AG09319 (cell line): ENCODE results near the gene CBL.

Experiments
- DNase-seq: peaks from one replicate; pipeline ENCODE4 v3.0.0-alpha.2; 2010; ENCODE audit warnings: low read depth; ENCODE audit errors: extremely low read depth
- TF ChIP-seq, protein P1 (sequence below): IDR thresholded peaks from 2 replicates; pipeline ENCODE4 v1.5.1; 2011; ENCODE audit warnings: low read depth, mild to moderate bottlenecking, inconsistent platforms, low read length, moderate library complexity

CBL gene

DNA sequence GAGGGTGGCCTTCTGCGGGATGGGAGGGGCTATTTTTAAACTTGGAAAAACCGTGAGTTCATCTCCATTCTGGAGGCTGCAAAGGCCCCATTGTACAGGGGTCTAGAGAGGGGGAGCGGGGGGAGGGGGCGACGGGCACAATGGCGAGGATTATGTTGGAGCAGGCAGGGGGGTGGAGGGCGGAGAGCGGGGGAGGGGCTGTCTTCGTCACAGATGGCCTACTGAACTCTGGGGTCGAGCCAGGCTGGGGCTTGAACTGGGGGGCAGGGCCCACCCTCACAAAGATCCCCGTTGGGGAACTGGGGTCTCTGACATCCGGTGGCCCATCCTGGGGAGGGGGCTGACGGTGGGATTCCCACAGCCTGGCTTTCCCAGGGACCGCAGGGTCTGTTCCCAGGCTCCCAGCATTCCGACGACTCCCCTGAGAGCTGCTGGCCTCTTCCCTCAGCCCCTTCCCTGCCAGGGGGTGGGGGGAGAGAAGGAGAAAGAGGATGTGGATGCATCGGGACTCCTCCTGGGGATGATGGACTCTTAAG is 114.2 kb downstream of the CBL start:
- TF ChIP-seq, protein P1, sequence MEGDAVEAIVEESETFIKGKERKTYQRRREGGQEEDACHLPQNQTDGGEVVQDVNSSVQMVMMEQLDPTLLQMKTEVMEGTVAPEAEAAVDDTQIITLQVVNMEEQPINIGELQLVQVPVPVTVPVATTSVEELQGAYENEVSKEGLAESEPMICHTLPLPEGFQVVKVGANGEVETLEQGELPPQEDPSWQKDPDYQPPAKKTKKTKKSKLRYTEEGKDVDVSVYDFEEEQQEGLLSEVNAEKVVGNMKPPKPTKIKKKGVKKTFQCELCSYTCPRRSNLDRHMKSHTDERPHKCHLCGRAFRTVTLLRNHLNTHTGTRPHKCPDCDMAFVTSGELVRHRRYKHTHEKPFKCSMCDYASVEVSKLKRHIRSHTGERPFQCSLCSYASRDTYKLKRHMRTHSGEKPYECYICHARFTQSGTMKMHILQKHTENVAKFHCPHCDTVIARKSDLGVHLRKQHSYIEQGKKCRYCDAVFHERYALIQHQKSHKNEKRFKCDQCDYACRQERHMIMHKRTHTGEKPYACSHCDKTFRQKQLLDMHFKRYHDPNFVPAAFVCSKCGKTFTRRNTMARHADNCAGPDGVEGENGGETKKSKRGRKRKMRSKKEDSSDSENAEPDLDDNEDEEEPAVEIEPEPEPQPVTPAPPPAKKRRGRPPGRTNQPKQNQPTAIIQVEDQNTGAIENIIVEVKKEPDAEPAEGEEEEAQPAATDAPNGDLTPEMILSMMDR = no peak
- no peak for DNase-seq

DNA sequence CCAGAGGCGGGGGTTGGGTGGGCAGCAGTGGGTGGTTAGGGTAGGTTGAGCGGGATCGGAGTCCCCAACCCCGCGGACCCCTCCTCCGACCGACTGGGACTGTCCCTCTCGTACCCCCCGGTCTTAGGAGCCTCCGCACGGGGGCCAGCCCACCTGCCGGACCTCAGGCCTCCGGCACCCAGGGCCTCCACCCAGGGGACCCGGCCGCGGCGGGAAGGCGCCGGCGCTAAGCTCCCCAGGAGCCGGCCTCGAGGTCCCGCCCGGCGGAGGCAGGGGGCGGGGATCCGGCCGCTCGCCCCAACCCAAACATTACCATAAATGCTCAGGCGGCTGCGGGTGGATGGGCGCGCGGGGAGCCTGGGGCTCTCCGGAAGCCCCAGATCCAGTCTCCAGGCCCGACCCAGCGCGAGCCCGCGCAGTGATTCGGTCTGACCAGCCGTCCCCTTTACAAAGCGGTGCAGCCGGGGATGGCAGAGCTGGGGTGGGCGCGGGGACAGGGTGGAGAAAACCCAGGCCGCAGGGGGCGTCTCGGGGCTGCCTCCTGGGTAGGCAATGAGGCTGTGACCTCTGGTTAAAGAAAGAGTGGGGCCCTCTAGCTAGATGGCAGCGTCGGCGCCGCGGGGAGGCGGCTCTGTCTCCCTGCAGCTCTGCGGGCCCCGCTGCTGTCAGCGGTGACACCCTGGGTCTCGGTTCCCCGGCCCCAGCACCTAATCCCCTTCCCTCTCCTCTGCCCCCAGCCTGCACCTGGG is 114.8 kb downstream of the CBL start:
- TF ChIP-seq, protein P1 = no peak; the same call in 1 of the 2 replicates
- DNase-seq = no peak

DNA sequence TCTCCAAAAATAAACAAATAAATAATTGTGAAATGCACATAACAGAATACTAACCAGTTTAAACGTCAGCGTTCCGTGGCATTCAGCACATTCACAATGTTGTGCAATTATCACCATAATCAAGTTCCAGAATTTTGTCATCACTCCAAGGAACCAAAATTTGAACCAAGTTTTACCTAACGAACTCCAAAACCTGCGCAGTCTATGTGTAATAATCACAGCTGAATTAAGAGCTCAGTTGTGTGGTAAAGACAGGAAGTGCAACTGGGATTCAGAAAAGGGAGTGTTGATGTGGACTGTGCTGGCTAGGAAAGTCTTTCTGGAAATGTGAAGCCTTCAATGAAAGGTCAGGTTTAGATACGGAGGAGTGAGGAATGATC is 116.2 kb downstream of the CBL start:
- DNase-seq = no peak
- TF ChIP-seq, protein P1 = no peak

DNA sequence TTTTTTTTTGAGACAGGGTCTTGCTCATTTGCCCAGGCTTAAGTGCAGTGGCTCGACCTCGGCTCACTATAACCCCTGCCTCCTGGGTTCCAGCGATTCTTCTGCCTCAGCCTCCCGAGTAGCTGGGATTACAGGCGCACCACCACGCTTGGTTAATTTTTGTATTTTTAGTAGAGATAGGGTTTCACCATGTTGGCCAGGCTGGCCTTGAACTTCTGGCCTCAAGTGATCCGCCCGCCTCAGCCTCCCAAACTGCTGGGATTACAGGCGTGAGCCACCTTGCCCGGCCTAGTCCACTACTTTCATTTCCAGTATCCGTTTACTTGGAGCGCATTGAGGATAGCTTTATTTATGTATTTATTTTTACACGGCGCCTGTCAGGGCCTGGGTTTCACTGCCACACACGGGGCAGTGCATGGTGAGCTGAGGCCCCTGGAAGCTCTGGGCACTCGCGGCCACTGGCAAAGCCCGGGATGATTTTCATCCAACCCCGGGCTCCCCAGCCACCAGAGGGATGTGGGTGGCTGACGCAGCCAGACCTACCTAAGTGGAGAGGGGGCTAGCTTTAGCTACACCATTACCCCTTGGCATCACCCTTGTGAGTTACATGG is 116.9 kb downstream of the CBL start:
- no peak for DNase-seq

DNA sequence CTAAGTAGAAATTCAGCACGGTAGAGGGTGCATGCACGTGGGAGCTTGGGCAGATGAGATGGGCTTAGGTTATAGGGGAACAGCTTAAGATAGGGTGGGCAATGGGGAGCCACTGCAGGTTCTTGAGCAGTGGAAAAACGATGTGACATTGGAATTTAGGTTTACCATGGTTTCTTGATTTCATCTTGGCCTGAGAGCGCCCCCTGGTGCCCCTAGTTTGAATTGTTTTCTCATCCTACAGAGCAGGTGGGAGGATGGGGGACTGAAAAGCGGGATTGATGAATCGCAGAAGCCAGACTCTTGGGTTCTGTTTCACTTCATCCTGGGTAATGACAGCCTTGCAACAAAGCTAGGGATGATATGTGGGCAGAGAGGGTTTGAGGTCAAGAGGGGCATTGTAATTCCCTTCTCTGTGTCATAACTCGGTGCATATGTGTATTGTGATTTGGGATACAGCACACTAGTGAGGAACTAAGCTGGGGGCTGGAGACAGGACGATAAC is 117.4 kb downstream of the CBL start:
- DNase-seq = no peak

More for the DNA sequence above, 116.9 kb downstream of the CBL start:
- TF ChIP-seq, protein P1 = no peak

DNA sequence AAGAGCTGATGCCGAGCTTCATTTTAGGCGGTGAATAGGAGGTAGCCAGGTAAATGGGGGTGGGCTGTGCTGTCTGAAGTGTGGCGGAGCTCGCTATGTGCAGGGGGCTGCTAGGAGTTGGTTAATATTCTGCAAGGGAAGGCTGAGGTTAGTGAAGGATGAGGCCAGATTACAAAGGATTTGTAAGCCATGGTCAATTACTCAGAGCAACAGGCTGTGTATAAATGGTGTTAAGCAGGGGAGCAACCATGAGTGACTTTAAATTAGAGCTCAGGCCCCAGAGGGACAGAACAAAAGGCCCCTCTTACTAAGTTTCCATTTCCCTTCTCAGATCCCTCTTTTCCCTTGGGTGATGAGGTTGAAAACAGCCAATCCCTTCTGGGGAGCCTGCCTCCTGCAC is 118.0 kb downstream of the CBL start:
- TF ChIP-seq, protein P1 = no peak
- no peak for DNase-seq

More for the DNA sequence above, 117.4 kb downstream of the CBL start:
- TF ChIP-seq, protein P1 = peak; percentile 73

DNA sequence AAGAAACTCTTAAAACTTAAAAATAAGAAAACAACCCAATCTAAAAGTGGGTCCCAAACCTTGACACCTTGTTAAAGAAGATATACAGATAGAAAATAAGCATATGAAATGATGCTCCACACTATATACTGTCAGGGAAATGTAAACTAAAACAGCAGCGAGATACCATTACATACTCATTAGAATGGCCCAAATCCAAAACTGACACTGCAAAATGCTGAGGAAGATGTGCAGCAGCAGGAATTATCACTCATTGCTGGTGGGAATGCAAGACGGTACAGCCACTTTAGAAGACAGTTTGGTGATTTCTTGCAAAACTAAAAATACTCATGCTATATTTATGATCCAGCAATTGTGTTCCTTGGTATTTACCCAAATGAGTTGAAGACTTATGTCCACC is 123.2 kb downstream of the CBL start:
- DNase-seq = no peak
- TF ChIP-seq, protein P1 = no peak
